IPS-15b (cell line): ENCODE results near the gene GGT7.

Experiments used
- H3K27me3 ChIP-seq: one replicate; pipeline ENCODE4 v1.6.1; 2013; ENCODE audit warnings: low read length; ENCODE audit not compliant: control insufficient read depth, insufficient read depth
- H3K36me3 ChIP-seq: one replicate; pipeline ENCODE4 v1.6.1; 2013; ENCODE audit warnings: low read length; ENCODE audit not compliant: control insufficient read depth, insufficient read depth
- H3K4me1 ChIP-seq: one replicate; pipeline ENCODE4 v1.6.1; 2013; ENCODE audit warnings: mild to moderate bottlenecking, low read length; ENCODE audit not compliant: control insufficient read depth, insufficient read depth
- H3K4me3 ChIP-seq: one replicate; pipeline ENCODE4 v1.5.1; 2013; ENCODE audit warnings: low read depth, low read length
- H3K9ac ChIP-seq: one replicate; pipeline ENCODE4 v1.6.1; 2013; ENCODE audit warnings: low read depth, mild to moderate bottlenecking, low read length
- H3K9me3 ChIP-seq: one replicate; pipeline ENCODE4 v1.6.1; 2013; ENCODE audit warnings: mild to moderate bottlenecking, low read length; ENCODE audit not compliant: control insufficient read depth, insufficient read depth

The GGT7 gene

GRCh38 chr20:34861386-34862084 lies 11.1 kb downstream of the GGT7 start:
- H3K9me3 ChIP-seq = no peaks in the 10 kb centered on the region
- no peaks in the 10 kb centered on the region for H3K27me3 ChIP-seq
- H3K9ac ChIP-seq = no peak overlapping the region
- H3K4me1 ChIP-seq = peaks cover 7% of the 10 kb centered on the region
- H3K4me3 ChIP-seq = no peak overlapping the region
- H3K36me3 ChIP-seq = no peaks in the 10 kb centered on the region

DNA sequence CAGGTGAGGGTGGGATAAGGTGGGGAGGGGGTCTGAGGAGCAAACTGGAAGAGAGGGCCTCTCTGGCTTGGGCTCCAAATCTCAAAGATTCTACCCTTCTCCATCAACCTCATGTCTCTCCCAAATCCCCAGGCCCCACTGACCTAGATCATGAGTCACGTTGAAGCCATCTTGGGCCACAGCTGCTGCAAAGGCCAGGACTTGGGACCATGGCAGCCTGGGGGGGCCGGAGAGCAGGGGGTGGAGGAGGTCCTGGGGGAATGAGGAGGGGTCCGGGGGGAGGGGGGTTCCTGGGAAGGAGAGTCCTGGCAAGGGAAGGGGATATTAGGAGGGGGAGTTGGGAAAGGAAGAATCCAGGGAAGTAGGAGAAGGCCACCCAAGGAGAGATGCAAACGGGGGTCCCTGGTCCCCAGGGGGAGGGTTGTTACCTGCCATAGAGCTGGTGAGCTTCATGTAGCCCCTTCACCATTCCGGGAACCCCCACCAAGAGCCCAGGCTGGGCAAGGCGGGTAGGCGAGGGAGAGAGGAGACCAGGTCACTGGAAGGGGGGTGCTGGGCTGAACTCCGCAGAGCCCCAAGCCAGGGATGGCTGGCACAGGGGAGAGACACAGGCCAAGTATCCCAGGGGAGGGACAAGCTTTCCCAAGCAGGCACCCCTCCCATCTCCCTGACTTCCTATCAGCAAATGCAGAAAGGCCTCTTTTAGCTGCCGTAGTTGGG lies 12.7 kb downstream of the GGT7 start:
- Histone ChIP-seq H3K9ac (no peak overlapping the region), H3K9me3 (no peaks in the 10 kb centered on the region), H3K36me3 (peaks cover under 1% of the 10 kb centered on the region), H3K27me3 (no peaks in the 10 kb centered on the region), H3K4me3 (no peak overlapping the region), H3K4me1 (peaks cover 7% of the 10 kb centered on the region)

DNA sequence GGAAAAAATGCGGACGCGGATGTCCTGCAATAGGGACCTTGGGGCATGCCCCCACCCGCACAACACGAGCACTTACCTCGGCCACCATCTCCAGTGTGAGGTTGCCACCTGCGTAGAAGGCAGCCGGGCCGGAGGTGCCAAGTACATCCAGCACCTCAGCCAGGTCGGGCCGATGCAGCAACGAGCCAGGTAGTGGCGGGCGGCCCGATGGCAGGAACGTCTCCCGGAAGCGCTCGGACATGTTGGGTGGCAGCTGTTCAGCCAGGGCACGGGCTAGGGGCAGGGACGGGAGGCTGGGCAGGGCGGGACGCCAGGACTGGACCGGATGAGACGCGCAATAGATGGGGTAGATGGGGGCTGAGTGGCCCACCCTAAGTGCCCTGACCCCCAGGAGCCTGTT lies 13.3 kb downstream of the GGT7 start:
- Histone ChIP-seq H3K36me3 (peaks cover 4% of the 10 kb centered on the region), H3K9me3 (no peaks in the 10 kb centered on the region), H3K4me3 (no peak overlapping the region), H3K4me1 (peaks cover 7% of the 10 kb centered on the region), H3K27me3 (no peaks in the 10 kb centered on the region), H3K9ac (no peak overlapping the region)

GRCh38 chr20:34852298-34852697 lies 20.4 kb downstream of the GGT7 start:
- no peaks in the 10 kb centered on the region for H3K27me3 ChIP-seq
- H3K4me1 ChIP-seq = no peaks in the 10 kb centered on the region
- H3K9ac ChIP-seq = no peak overlapping the region
- H3K36me3 ChIP-seq = peaks cover 16% of the 10 kb centered on the region
- no peak overlapping the region for H3K4me3 ChIP-seq
- no peaks in the 10 kb centered on the region for H3K9me3 ChIP-seq

DNA sequence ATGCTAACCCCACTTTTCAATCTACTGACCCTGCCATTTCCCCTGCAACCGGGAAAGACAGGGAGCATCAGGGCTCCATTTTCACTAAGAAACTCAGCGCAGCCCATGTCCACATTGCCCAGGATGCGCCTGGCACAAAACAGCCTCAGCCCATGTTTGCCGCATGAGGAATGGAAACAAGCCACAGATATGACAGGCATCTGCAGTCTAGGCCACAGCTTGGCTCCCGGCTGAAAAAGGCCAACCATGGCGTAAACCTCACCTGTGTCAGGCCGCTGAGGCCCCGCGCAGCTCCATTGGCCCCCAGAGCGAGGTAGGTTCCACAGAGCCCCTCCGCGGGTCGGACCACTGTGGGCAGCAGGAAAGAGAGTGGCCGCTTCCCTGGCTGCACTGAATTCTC lies 21.7 kb downstream of the GGT7 start:
- Histone ChIP-seq H3K4me1 (no peaks in the 10 kb centered on the region), H3K4me3 (no peak overlapping the region), H3K36me3 (peaks cover 16% of the 10 kb centered on the region), H3K9me3 (no peaks in the 10 kb centered on the region), H3K27me3 (no peaks in the 10 kb centered on the region), H3K9ac (no peak overlapping the region)

DNA sequence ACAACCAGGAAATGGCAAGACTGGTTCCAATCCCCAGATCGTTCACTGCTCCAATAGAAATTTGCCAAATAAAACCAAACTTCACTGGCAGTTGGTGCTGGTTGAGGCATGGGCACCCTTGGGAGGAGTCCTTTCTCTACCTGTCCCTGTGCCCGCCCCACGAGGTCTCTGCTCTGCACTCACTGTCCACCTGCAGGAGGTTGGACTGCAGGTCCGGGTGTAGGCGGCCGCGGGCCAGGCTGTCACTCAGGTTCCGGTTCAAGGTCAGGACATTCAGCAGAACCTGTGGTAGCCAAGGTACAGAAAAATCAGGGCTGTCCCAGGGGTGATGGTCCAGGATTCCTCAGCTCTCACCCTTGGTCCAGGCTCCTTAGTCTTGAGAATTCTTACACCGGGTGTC lies 22.9 kb downstream of the GGT7 start:
- H3K36me3 ChIP-seq = peaks cover 14% of the 10 kb centered on the region
- no peaks in the 10 kb centered on the region for H3K27me3 ChIP-seq
- H3K4me3 ChIP-seq = no peak overlapping the region
- H3K9me3 ChIP-seq = no peaks in the 10 kb centered on the region
- no peaks in the 10 kb centered on the region for H3K4me1 ChIP-seq
- no peak overlapping the region for H3K9ac ChIP-seq

GRCh38 chr20:34848597-34848996 lies 24.1 kb downstream of the GGT7 start:
- H3K27me3 ChIP-seq = no peaks in the 10 kb centered on the region
- no peak overlapping the region for H3K4me3 ChIP-seq
- H3K4me1 ChIP-seq = no peaks in the 10 kb centered on the region
- no peaks in the 10 kb centered on the region for H3K9me3 ChIP-seq
- peaks cover 13% of the 10 kb centered on the region for H3K36me3 ChIP-seq
- H3K9ac ChIP-seq = no peak overlapping the region

GRCh38 chr20:34843421-34843820 lies 29.2 kb downstream of the GGT7 start:
- Histone ChIP-seq H3K4me3 (no peak overlapping the region), H3K4me1 (no peaks in the 10 kb centered on the region), H3K27me3 (no peaks in the 10 kb centered on the region), H3K9ac (no peak overlapping the region), H3K36me3 (no peaks in the 10 kb centered on the region), H3K9me3 (no peaks in the 10 kb centered on the region)

DNA sequence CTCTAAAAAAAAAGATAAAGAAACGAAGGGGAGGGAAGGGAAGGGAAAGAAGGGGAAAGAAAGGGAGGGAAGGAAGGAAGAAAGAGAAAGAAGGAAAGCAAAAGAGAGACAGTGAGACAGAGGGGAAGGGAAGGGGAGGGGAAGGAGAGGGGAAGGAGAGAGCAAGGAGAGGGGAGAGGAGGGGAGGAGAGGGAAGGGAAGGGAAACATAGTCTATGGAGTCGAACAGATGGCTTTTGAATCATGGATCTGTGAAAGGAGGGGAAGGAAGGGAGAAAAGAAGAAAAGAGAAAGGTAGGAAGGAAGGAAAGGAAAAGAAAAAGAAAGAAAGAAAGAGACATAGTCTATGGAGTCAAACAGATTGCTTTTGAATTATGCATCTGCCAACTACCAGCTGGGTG lies 30.5 kb downstream of the GGT7 start:
- H3K4me1 ChIP-seq = no peaks in the 10 kb centered on the region
- H3K4me3 ChIP-seq = no peak overlapping the region
- H3K36me3 ChIP-seq = no peaks in the 10 kb centered on the region
- no peak overlapping the region for H3K9ac ChIP-seq
- no peaks in the 10 kb centered on the region for H3K9me3 ChIP-seq
- no peaks in the 10 kb centered on the region for H3K27me3 ChIP-seq

- no peak overlapping the region for H3K4me3 ChIP-seq
- no peaks in the 10 kb centered on the region for H3K27me3 ChIP-seq
- H3K9ac ChIP-seq = no peak overlapping the region
- H3K9me3 ChIP-seq = no peaks in the 10 kb centered on the region
- no peaks in the 10 kb centered on the region for H3K4me1 ChIP-seq
- no peaks in the 10 kb centered on the region for H3K36me3 ChIP-seq
Measured at GRCh38 chr20:34834459-34834893, 38.2 kb downstream of the GGT7 start.

DNA sequence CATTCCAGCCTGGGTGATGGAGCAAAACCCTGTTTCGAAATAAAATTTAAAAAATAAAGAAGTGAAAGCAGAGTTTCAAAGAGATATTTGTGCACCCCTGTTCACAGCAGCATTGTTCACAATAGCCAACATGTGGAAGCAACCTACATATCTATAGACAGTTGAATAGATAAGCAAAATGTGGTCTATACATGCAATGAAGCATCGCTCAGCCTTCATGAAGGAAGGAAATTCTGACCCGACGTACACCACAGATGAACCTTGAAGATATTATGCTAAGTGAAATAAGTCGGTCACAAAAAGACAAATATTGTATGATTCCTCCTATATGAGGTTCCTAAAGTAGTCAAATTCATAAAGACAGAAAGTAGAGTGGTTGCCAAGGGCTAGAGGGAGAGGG lies 40.7 kb downstream of the GGT7 start:
- no peaks in the 10 kb centered on the region for H3K9me3 ChIP-seq
- H3K4me1 ChIP-seq = no peaks in the 10 kb centered on the region
- no peak overlapping the region for H3K9ac ChIP-seq
- H3K36me3 ChIP-seq = no peaks in the 10 kb centered on the region
- no peak overlapping the region for H3K4me3 ChIP-seq
- no peaks in the 10 kb centered on the region for H3K27me3 ChIP-seq

GRCh38 chr20:34829191-34829590 lies 43.5 kb downstream of the GGT7 start:
- Histone ChIP-seq H3K4me1 (peaks cover under 1% of the 10 kb centered on the region), H3K4me3 (no peak overlapping the region), H3K9ac (no peak overlapping the region), H3K9me3 (no peaks in the 10 kb centered on the region), H3K36me3 (no peaks in the 10 kb centered on the region), H3K27me3 (no peaks in the 10 kb centered on the region)
